GM23248 (cell line): ENCODE measurements around the gene NEDD4L.

Source experiments
- EZH2 ChIP-seq: fragments of 200-600 bp; sonication (generic); IDR thresholded peaks from 2 replicates; pipeline ENCODE4 v1.6.1; 2018; ENCODE audit warnings: antibody characterized with exemption, mild to moderate bottlenecking; ENCODE audit not compliant: insufficient read depth, poor library complexity, severe bottlenecking
- EZH2phosphoT487 ChIP-seq: fragments of 200-600 bp; sonication (generic); IDR thresholded peaks from 2 replicates; pipeline ENCODE4 v1.6.1; 2018; ENCODE audit warnings: antibody characterized with exemption, moderate library complexity, mild to moderate bottlenecking, low read depth; ENCODE audit not compliant: insufficient read depth

DNA sequence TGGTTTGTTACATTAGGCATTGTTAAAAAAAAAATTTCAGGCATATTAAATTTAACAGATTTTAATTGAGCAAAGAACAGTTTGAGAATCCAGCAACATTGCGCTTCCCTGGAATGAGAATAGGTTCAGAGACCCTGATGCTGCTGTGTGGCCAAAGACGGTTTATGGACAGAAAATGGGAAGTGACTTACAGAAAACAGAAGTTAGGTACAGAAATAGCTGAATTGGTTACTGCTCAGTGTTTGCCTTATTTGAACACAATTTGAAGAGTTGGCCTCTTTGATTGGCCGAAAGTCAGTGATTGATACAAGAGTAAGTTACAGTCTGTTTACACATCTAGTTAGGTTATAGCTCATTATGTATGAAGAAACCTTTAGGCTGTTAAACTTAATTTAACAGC is 6.0 kb upstream of the NEDD4L start:
- TF ChIP-seq EZH2, result no peak
- TF ChIP-seq EZH2phosphoT487, result no peak
